Right lobe of liver (tissue), 6 donors: ENCODE data around the gene MYL10. TPM values are rescaled to one million over a fixed set of nuclear protein-coding genes. Genes with fewer than 3 reads are reported as not detected.

ENCODE experiments used
- ATAC-seq, 4 donors: fragments of 200-7000 bp; cut with Tn5 transposase; one replicate each; pipeline ENCODE4 v1.9.1; 2020; ENCODE audit warnings: mild to moderate bottlenecking in 4 of 4, moderate library complexity in 4 of 4
- DNase-seq, 3 donors: peaks; one replicate each; pipeline ENCODE4 v3.0.0-alpha.2; 2020
- H3K27ac ChIP-seq, 3 donors: fragments of 200-600 bp; one replicate each; pipeline ENCODE4 v1.8.0; 2022
- H3K27me3 ChIP-seq, 2 donors: fragments of 200-600 bp; one replicate each; pipeline ENCODE4 v1.8.0; 2022
- H3K36me3 ChIP-seq, 4 donors: fragments of 200-600 bp; sonication (generic) in 1 of 4; one replicate each; pipeline versions ENCODE4 v1.5.1 to v1.8.0; 2017 to 2022; ENCODE audit warnings: control low read depth in 1 of 4
- H3K4me1 ChIP-seq, 4 donors: fragments of 200-600 bp; sonication (generic) in 1 of 4; one replicate each; pipeline versions ENCODE4 v1.5.1 to v1.8.0; 2017 to 2022; ENCODE audit warnings: control low read depth in 1 of 4
- H3K4me3 ChIP-seq, 3 donors: fragments of 200-600 bp; one replicate each; pipeline ENCODE4 v1.8.0; 2022
- H3K9me3 ChIP-seq, 4 donors: fragments of 200-600 bp; sonication (generic) in 1 of 4; one replicate each; pipeline versions ENCODE4 v1.5.1 to v1.8.0; 2017 to 2022; ENCODE audit warnings: control low read depth in 1 of 4
- CTCF ChIP-seq, 4 donors: fragments of 200-600 bp in 3 of 4; fragments of 450-650 bp in 1 of 4; IDR thresholded peaks; one replicate each; pipeline versions ENCODE4 v1.5.1 to v1.8.0; 2016 to 2022; ENCODE audit warnings: antibody characterized with exemption in 4 of 4, mild to moderate bottlenecking in 2 of 4
- POLR2A ChIP-seq: fragments of 450-650 bp; IDR thresholded peaks from one replicate; pipeline ENCODE4 v1.6.1; 2017; ENCODE audit warnings: antibody characterized with exemption, mild to moderate bottlenecking
- WGBS: methylation state at CpG from one replicate; pipeline ENCODE4 v1.1.6; 2018; ENCODE audit warnings: low coverage, low lambda C conversion rate; ENCODE audit not compliant: insufficient coverage; ENCODE audit errors: missing lambda C conversion rate; 5-methylcytosine and 5-hydroxymethylcytosine counted together
- intact Hi-C, 2 donors: fragments of 100-400 bp; cut with DNase I; formaldehyde crosslinking; loops; one replicate each; pipeline versions ENCODE4 v1.11.2 to v1.14.1; 2022
- total RNA-seq, 6 experiments: library from RNA; depleted of rRNA in 2 of 6; stranded (reverse); fragments of >200 nt in 2 of 6; fragmentation: NEBNext Ultra II Directional in 3 of 6; extraction: Animal tissue kit (Norgen Biotek cat#: 25700) in 3 of 6; gene quantifications; one replicate each; pipeline versions ENCODE4 v1.1.0 to v1.2.4, GENCODE V29; 2016 to 2023
- donor health status: DM: no; HTN: yes; CAD: no.
- donor health status: DM: no; HTN: no; CAD: no.
- donor health status: DM: no; HTN: no; CAD: no.
- donor health status: DM: no; HTN: yes; CAD: no.
- donor health status: DM: no; HTN: yes; CAD: no.

The MYL10 gene
- total RNA-seq, 6 experiments from 2014 or later, result not detected

- Histone ChIP-seq H3K4me3 (no peak overlapping the region), H3K9me3 (no peaks in the 10 kb centered on the region), H3K4me1 (no peaks in the 10 kb centered on the region), H3K27me3 (no peaks in the 10 kb centered on the region), H3K27ac (no peak overlapping the region), H3K36me3 (no peaks in the 10 kb centered on the region)
- no peak for ATAC-seq
- TF ChIP-seq CTCF (IDR thresholded peaks at IDR 0.05) (no peak), POLR2A (no peak)
- intact Hi-C loops, result no loop called here
- no peak for DNase-seq
- WGBS, result 57% methylated on average over 1 of the region's 6 CpGs
Measured at GRCh38 chr7:101597941-101598340, 31.2 kb downstream of the MYL10 start.

GRCh38 chr7:101596898-101597297 lies 32.2 kb downstream of the MYL10 start:
- no peak for ATAC-seq
- no peak for TF ChIP-seq CTCF (IDR thresholded peaks at IDR 0.05)
- no peak for TF ChIP-seq POLR2A
- H3K27me3 ChIP-seq, result no peaks in the 10 kb centered on the region
- no peaks in the 10 kb centered on the region for H3K4me1 ChIP-seq
- no peak for DNase-seq
- H3K4me3 ChIP-seq, result no peak overlapping the region
- 33% methylated on average over 1 of the region's 1 CpG for WGBS
- H3K27ac ChIP-seq, result no peak overlapping the region
- no peaks in the 10 kb centered on the region for H3K9me3 ChIP-seq
- no peaks in the 10 kb centered on the region for H3K36me3 ChIP-seq
- intact Hi-C loops, result no loop called here

GRCh38 chr7:101595766-101596537 lies 33.1 kb downstream of the MYL10 start:
- no peaks in the 10 kb centered on the region for H3K36me3 ChIP-seq
- H3K4me1 ChIP-seq, result no peaks in the 10 kb centered on the region
- TF ChIP-seq CTCF (IDR thresholded peaks at IDR 0.05) (no peak), POLR2A (no peak)
- intact Hi-C loops, result no loop called here
- WGBS, result 75% methylated on average over 4 of the region's 4 CpGs
- no peaks in the 10 kb centered on the region for H3K9me3 ChIP-seq
- no peak overlapping the region for H3K4me3 ChIP-seq
- ATAC-seq, result no peak
- no peak for DNase-seq
- no peak overlapping the region for H3K27ac ChIP-seq
- no peaks in the 10 kb centered on the region for H3K27me3 ChIP-seq

DNA sequence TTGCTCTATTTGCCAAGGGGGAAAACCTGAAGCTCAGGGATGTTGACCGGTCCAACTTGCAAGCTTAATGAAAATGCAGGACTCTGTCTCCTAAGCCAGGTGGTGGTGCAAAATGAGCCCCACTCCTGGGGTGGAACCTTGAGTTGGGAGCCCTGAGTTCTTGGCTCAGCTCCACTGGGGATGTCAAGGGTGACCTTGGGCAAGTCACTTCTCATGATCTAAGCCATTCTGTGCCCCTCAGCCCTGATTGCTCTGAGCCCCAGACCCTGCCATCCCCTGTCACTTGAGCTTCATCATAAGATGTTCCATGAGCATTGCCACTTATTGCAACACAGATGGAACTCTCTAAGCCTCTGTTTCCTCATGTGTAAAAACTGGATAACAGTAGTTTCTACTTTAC lies 33.9 kb downstream of the MYL10 start:
- TF ChIP-seq CTCF (IDR thresholded peaks at IDR 0.05) (no peak), POLR2A (no peak)
- DNase-seq, result no peak
- no peak overlapping the region for H3K4me3 ChIP-seq
- ATAC-seq, result no peak
- intact Hi-C loops, result no loop called here
- no CpG with 5 or more reads among the region's 1 CpG for WGBS
- H3K27me3 ChIP-seq, result no peaks in the 10 kb centered on the region
- no peak overlapping the region for H3K27ac ChIP-seq
- no peaks in the 10 kb centered on the region for H3K4me1 ChIP-seq
- no peaks in the 10 kb centered on the region for H3K36me3 ChIP-seq
- no peaks in the 10 kb centered on the region for H3K9me3 ChIP-seq
